GM12864 (cell line): ENCODE measurements around the gene SLC38A8.

ENCODE experiments used
- DNase-seq: peaks from one replicate; pipeline ENCODE4 v3.0.0-alpha.2; 2011; ENCODE audit warnings: low read depth
- H3K4me3 ChIP-seq: 2 replicates; pipeline ENCODE4 v1.5.1; 2011; ENCODE audit warnings: mild to moderate bottlenecking, low read depth, low read length, control low read depth
- CTCF ChIP-seq: IDR thresholded peaks from 2 replicates; pipeline ENCODE4 v1.5.1; 2011; ENCODE audit warnings: low read depth, mild to moderate bottlenecking, moderate library complexity, low read length, control low read depth, inconsistent platforms; ENCODE audit errors: missing control alignments

Gene SLC38A8

GRCh38 chr16:84052071-84052622 is 9.6 kb upstream of the SLC38A8 start:
- H3K4me3 ChIP-seq = no peak overlapping the region
- TF ChIP-seq CTCF = no peak
- no peak for DNase-seq

- TF ChIP-seq CTCF = no peak
- H3K4me3 ChIP-seq = no peak overlapping the region
- no peak for DNase-seq
These were observed 7.7 kb upstream of the SLC38A8 start for GRCh38 chr16:84050316-84050715.

- no peak for DNase-seq
- H3K4me3 ChIP-seq = no peak overlapping the region
- no peak for TF ChIP-seq CTCF
These were observed 6.9 kb upstream of the SLC38A8 start for GRCh38 chr16:84049403-84050060.

- TF ChIP-seq CTCF = no peak
- no peak for DNase-seq
- H3K4me3 ChIP-seq = no peak overlapping the region
These were observed 6.3 kb upstream of the SLC38A8 start for GRCh38 chr16:84048871-84049270.

- TF ChIP-seq CTCF = no peak
- DNase-seq = no peak
These were observed 5.7 kb upstream of the SLC38A8 start for GRCh38 chr16:84048270-84048669.

GRCh38 chr16:84047626-84048025 is 5.0 kb upstream of the SLC38A8 start:
- no peak overlapping the region for H3K4me3 ChIP-seq
- no peak for TF ChIP-seq CTCF
- DNase-seq = no peak

More at GRCh38 chr16:84048270-84048669, 5.7 kb upstream of the SLC38A8 start:
- H3K4me3 ChIP-seq = no peak overlapping the region

- TF ChIP-seq CTCF = no peak
- DNase-seq = no peak
- no peak overlapping the region for H3K4me3 ChIP-seq
These were observed 4.6 kb upstream of the SLC38A8 start for GRCh38 chr16:84047206-84047605.
